ENCODE data around the gene FLYWCH1.

Gene FLYWCH1

DNA sequence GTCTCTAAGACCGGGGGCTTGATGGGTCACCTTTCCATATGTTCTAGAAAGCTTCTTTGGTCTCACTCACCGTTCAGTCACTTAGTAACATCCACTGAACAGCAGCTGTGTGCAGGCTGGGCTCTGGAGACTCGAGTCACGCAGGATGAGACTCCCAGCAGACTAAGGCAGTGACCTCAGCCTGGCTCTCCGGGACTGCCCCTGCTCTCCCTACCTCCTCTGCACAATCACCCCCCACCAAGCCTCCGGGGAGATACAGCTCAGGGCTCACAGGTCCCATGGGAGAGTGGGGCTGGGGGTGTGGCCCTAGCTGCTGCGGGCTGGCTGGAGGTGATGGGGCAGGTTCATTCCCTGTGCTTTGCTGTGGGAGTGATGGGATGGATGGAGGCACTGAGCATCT is 14.6 kb upstream of the FLYWCH1 start:
- no peak for DNase-seq

DNA sequence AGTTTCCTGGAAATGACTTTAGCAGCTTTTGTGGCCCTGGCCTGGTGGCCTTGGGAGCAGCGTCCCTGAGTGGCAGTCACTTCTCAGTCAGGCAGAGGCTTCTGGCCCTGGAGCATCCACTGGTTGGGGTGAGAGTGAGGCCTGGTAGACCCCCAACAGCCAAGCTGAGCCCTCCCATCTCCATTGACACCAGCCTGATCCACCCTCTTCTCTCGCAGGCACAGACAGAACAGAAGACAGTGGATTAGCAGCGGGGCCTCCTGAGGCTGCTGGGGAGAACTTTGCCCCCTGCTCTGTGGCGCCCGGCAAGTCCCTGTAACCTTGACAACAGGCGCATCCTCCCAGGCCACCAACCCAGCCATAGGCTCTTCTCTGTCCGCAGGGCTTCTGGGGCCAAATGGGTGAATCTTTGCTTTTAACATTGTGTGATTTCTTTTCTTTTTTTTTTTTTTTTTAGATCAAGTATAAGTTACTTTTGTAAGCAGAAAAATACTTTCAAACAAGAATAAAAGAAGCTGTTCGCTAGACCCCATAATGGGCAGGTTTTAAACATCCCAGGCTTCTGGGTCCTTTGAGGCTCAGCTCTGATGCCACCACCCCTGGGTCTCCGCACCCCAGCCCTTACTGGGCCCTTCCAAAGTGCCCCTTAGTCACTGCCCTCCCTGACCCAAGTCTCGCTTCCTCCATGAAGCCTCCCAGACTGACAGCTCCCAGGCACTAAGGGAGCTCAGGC is 12.7 kb upstream of the FLYWCH1 start:
- no peak for DNase-seq

DNA sequence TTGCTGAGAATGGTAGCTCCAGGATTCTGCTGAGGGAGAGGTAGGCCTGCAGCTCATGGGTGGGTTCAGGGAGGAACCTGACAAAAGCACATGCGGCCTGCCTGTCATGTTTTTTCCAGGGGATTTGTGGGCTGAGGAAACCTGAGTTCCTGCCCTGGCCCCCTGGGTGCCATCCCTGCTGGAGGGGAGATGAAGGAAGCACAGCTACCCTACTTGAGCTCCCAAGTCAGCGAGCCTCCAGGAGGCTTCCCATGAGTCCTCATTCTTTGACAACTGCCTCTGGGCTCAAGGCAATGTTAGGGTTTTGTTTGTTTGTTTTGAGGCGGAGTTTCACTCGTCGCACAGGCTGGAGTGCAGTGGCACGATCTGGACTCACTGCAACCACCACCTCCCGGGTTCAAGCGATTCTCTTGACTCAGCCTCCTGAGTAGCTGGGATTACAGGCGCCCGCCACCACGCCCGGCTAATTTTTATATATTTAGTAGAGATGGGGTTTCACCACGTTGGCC is 12.1 kb upstream of the FLYWCH1 start:
- DNase-seq: no peak

DNA sequence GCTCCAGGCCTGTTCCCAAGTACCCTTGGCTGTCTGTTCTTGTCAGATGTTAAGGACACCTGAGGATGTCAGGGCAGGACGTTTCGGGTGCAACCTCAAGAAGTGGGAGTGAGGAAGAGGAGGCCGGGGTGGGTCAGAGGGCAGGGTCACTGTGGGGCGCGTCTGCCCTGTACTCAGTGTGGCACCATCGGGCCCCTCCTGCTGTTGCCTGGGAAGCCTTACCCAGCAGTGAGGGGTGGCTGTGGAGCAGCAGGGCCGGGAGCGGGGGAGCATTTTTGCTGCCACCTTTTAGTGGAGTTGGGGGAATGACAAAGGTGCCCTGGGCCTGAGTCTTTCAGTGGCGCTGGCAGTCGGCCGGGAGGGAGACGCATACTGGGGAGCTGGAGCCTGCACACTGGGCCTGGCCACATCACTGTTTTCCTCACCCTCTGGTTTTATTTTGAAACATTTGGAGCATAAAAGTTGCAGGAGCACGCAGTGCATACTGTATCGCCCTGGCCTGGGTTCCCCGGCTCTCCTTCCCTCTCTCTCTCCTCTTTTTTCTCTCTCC is 11.1 kb upstream of the FLYWCH1 start:
- DNase-seq: no peak

DNA sequence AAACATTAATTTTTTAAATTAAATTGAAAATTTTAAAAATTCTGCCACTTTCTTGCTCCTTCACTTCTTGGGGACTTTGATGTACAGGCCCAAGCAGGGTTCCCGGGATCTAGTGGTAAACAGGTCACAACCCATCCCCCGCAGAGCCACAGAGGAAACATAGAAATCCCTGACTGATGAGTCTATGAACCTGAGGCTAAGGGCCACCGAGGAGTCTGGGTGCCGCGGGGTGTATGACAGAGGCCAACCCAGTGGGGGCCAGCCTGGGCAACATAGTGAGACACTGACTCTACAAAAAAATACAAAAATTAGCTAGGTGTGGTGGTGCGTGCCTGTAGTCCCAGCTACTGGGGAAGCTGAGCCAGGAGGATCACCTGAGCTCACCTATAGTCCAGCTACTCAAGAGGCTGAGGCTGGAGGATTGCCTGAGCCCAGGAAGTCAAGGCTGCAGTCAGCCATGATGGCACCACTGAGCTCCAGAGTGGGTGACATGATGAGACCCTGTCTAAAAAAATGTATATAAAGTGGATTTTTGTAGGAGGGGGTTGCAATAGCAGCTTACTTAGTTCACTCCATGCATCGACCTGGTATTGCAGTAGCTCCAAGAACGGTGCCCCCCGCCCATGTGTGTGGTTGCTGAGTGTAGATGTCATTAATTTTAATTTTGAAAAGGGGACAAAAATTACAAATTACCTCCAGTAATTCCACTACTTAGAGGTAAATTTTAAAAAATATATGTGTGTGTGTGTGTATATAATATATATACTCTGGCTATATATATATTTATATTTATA is 9.2 kb upstream of the FLYWCH1 start:
- DNase-seq: no peak

DNA sequence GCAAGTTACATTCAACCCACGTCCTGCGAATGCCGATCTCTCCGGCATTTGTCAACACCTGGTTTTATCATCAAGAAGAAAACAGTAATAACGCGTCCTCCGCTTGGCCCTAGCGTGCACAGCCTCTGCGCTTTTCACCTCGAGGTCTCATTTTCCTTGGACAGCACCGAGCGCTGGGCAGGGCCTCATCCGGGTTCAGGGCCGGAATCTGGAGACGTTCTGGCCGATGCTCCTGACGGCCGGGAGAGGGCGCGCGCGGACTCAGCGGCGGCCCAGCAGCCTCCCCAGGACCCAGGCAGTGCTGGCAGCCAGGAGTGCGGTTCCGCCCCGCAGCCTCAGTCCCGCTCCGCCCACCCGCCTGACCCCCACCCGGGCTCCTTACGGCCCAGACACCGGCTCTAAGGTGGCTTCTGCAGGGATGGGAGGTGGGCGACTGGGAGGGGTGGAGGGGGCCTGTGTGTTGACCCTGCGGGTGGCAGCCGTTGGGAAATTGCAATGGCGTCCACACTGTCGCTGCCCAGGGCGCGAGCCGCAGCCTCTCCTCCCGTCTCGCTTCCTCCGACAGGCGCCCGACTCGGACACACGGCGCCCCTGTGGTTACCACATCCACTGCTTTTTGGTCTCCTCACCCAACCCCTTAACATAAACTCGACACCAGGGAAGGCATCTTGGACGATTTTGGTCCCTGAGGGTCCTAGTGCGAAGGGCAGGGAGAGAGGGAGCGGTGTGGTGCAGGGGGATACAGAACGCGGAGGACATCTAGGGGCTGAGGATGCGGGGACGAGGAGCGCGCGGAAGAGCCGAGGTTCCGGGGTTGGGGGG is 7.4 kb upstream of the FLYWCH1 start:
- peak; percentile 85 for DNase-seq

DNA sequence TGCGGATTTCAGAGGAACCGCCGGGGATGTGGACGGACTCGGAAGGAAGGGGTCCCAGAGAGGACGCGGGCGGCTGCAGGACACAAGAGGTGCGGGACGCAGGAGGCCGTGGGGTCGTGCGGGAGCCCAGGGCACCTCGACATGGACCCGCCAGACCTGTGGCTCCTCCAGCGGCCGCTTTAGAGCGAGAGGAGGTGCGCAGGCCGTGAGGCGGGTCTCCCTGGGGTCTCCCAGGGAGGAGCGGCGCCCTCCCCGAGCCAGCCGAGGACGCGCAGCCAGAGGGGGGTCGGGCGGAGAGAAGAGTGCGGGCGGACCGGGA is 6.8 kb upstream of the FLYWCH1 start:
- DNase-seq: peak; percentile 95

DNA sequence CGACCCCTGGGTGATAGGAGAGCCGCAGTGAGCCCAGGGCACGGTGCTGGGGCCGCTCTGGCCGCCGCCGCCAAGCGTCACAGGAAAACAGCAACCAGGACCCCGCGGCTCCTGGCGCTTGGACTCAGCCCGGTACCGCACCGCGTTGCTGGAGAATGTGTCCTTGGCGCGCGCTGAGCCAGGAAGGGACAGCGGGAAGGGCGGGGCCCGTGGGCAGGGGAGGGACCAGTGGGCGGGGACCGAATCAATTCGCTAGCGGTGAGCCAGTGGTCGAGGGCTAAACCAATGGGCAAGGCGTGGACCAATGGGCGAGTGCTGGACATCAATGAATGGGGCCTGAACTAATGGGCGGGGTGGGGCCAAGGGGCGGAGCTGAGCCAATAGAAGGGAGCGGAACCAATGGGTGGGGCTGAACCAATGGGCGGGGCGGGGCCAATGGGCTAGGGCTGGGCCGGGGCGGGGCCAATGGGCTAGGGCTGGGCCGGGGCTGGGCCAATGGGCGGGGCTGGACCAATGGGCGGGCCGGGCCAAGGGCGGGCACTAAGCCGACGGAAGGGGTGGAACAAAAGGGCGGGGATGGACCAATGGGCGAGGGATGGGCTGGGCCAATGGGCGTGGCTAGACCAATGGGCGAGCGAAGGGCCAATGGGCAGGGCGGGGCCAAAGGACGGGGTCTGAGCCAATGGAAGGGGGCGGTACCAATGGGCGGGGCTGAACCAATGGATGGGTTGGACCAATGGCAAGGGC is 6.3 kb upstream of the FLYWCH1 start:
- DNase-seq: no peak

DNA sequence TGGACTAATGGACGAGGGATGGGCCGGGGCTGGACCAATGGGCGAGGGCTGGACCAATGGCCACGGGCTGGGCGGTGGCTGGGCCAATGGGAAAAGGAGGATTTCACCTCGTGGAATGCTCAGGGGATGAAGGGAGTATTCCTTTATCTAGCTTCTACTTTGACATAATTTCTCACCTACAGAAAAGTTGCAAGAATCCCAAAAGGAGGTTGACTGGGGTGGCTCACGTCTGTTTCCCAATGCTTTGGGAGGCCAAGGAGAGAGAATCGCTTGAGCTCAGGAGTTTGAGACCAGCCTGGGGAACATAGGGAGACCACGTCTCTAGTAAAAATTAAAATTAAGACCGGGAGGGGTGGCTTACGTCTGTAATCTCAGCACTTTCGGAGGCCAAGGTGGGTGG is 5.7 kb upstream of the FLYWCH1 start:
- DNase-seq: peak; percentile 70

DNA sequence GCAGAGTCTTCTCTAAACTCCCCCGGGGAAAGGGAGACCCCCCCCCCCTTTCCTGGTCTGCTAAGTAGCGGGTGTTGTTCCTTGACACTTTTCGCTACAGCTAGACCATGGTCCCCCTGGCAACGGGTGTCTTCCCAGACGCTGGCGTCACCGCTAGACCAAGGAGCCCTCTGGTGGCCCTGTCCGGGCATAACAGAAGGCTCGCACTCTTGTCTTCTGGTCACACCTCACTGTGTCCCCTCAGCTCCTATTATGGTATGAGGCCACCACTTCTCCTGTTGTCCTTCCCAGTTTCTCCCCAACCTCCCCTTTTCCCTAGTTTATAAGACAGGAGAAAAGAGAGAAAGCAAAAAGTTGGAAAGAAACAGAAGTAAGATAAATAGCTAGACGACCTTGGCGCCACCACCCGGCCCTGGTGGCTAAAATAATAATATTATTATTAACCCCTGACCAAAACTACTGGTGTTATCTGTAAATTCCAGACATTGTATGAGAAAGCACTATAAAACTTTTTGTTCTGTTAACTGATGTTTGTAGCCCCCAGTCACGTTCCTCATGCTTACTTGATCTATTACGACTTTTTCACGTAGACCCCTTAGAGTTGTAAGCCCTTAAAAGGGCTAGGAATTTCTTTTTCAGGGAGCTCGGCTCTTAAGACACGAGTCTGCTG is 4.5 kb upstream of the FLYWCH1 start:
- DNase-seq: peak; percentile 41

DNA sequence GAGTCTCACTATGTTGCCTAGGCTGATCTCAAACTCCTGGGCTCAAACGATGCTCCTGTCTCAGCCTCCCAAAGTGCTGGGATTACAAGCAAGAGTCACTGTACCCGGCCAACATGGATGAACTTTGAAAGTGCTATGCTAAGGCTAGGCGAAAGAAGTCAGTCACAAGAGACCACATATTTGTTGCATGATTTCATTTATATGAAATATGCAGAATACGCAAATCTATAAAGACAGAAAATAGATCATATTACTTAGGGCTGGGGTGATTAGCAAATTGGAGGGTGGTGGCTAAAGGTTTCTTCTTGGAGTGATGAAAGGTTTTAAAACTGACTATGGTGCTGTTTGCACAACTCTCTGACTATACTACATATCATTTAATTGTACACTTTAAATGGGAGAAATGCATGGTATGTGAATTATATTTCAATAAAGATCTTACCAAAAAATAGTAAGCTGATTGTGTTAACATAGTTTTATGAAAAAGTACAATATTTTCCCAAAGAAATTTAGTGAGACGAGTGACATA is 1.2 kb upstream of the FLYWCH1 start:
- DNase-seq: no peak

DNA sequence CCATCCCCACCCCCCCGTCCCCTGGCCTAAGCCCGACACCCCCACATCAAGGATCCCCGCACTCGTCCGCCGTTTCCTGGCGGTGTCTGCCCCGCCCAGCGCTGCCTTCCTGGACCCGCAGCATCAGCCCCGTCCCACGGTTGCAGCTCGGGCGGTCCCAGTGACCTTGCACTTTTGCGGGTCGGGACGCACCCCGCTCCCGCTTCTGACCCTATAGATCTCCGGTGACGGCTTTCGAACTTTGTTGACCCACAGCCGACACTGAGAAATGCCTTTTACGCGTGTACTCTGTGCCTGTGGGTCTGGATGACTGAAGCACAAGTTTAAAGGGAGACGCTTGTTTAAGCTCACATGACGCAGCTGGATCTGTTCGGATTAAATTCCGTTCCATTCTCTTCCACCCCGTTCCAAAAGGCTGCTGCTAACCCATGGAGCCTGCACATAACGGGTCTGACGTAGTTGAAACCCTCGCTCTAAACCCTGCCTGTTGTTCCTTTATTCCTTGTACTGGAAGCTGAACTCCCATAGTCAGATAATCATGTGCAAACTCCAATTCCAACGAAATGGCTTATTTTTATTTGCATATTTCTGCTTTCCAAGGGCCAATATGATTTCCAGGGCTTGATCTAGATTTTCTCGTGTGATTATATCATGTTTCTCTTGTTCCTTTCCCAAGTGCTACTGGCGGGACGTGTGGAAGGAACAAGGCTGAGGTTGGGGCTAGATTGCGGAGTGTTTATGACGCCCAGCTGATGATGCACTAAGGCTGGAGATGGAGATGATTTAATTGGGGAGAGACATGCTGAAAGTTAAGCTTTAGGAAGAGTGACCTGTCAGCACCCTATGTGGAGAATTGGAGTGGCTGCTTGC is 834 bp downstream of the FLYWCH1 start:
- peak; percentile 69 for DNase-seq

DNA sequence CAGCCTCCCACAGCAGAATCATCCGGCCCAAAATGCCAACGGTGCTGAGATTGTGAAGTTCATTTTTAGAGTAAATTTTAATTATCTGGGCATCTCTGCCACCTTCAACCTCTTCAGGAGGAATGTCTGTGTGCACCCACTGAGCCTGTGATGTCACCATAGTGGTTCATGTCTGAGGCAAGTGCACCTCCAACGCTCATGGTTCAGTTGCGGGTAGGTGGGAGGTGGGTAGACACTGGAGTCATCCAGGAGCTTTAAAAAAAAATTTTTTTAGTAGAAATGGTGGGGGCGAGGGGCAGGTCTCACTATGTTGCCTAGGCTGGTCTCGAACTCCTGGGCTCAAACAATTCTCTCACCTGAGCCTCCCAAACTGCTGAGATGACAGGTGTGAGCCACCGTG is 1.9 kb downstream of the FLYWCH1 start:
- DNase-seq: no peak

DNA sequence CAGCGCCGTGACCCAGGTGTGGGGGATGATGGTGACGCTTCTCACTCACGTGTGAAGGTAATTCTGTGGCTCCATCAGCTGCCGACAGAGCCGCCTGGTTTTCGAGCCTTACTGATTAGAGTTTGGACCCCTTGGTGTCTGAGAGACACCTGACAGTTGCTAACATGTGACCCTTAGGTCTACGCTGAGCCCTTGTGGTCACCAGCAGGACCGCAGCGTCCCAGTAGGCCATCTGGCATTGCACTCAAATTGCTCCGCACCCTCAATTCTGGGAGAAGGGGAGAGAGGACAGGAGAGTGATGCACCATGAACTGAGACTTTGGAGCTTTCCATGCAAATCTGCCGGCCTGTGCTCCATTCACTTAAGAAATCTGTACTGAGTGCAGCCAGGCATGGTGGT is 2.5 kb downstream of the FLYWCH1 start:
- DNase-seq: no peak

DNA sequence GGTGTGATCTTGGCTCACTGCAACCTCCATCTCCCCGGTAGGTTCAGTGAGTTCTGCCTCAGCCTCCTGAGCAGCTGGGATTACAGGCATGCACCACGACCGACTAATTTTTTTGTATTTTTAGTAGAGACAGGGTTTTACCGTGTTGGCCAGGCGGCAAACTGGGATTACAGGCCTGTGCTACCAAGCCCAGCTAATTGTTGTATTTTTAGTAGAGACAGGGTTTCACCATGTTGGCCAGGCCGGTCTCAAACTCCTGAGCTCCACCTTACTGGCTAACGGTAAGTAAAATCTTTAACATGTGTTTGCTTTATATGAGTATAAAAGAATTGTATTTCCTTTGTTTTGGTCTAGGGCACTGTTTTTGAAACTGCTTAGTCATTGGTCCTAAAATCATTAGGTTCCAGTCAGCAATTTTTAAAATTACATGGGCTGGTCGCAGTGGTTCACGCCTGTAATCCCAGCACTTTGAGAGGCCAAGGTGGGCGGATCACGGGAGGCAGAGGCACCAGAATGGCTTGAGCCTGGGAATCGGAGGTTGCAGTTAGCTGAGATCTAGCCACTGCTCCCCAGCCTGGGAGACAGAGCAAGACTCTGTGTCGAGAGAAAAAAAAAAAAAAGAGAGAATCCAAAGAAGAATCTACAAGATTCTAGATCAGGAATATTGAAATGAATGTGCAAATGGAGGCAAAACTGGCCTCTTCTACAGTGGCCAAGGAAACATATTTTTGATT is 3.6 kb downstream of the FLYWCH1 start:
- DNase-seq: no peak

DNA sequence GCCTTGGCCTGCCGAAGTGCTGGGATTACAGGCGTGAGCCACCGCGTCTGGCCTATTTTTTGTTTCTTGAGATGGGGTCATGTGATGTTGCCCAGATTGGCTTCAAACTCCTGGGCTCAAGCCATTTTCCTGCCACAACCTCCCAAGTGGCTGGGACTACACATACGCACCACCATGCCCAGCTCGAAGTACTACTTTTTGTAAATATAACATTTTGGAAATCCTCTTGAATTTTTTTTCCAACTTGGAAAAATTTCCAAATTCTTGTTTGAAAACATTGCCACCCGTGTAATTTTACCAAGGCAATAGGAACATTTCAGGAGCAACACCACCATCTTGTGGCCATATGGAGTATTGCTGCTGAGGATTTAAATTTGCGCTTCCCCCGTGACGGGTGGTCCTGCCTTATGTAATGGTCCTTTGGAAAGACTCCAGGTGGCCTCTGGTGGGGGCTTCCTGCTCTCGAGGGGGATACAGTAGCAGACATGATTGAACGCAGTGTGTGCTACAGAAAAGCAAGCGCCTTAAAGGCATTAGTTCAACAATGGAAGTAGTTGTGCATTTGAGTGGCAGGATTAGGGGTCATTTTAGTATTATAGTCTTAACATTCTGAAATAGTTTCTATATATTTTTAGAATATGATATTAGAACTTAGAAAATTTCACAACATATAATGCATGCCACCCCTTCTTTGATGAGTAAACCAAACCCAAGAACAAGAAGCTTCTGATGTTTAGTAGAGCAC is 8.0 kb downstream of the FLYWCH1 start:
- peak; percentile 59 for DNase-seq

DNA sequence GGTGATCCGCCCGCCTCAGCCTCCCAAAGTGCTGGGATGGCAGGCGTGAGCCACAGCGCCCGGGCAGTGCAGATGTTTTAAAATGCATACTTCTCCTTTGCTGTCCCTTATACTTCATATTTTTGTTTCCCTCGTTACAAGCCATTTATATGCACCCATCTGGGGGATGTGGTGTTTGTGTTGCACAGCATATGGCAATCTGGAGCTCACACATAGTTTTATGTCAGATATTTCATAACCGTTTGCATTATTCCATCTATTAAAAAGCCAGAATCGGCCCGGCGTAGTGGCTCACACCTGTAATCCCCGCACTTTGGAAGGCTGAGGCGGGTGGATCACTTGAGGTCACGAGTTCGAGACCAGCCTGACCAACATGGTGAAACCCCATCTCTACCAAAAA is 11.8 kb downstream of the FLYWCH1 start:
- no peak for DNase-seq

DNA sequence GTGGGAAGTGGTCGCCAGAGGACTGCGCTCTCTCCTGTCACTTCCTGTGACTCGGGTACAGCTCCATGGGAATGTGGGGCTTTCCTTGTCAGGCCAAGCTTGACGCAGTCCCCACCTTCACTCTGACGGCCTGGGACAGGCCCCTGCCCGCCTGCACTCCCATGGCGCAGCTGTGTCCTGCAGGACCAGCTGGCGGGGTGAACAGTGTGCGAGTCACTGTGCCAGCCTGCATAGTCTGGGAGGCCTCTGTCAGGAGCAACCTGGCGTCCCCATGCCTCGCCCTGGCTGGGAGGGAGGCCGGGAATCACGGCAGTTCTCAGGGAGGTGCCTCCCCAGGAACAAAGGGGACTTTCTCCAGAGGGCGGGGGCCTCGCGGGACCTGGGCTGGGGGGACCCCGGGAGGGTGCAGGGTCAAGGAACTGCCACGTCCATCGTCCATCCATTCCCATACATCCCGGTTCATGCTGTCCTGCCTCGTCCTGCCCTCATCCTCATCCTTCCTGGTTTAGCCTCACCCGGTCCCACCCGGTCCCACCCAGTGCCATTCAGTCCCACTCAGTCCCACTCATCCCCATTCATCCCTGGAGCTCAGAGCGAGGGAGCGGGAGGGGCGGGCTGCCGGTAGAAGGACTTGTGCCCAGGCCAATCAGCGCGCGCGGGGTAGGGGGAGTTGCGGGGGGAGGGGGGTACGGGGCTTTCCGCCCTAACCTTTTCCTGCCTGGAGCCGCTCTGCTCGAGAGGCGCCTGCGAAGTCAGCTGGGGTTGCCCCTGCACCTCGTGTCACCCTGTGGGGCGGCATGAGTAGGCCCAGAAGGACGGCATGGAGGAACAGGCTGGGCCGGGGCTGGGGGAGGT is 13.4 kb downstream of the FLYWCH1 start:
- DNase-seq: no peak

Measured in right kidney (tissue), 1 donor.